GM23248 (cell line): ENCODE results near the gene PIP5K1B. TPM values are rescaled to one million over a fixed set of nuclear protein-coding genes. Genes with fewer than 3 reads are reported as not detected.
A peak's percentile ranks its signal among the peaks of the same experiment; 100 is the strongest.

ENCODE experiments used
- DNase-seq: peaks from one replicate; pipeline ENCODE4 v3.0.0-alpha.2; 2015
- H2AFZ ChIP-seq: fragments of 200-600 bp; sonication (generic); 2 replicates; pipeline ENCODE4 v1.6.1; 2016; ENCODE audit warnings: antibody characterized with exemption
- H3F3A ChIP-seq: fragments of 200-600 bp; sonication (generic); 2 replicates; pipeline ENCODE4 v1.6.1; 2016; ENCODE audit warnings: mild to moderate bottlenecking, antibody characterized with exemption, mixed run types; ENCODE audit not compliant: insufficient read depth
- H3K27ac ChIP-seq: fragments of 200-600 bp; sonication (generic); 2 replicates; pipeline ENCODE4 v1.5.1; 2016; ENCODE audit warnings: mild to moderate bottlenecking
- H3K27me3 ChIP-seq: fragments of 200-600 bp; sonication (generic); replicated peaks from 2 replicates; pipeline ENCODE4 v1.6.1; 2016; ENCODE audit warnings: mild to moderate bottlenecking; ENCODE audit not compliant: insufficient read depth
- H3K36me3 ChIP-seq: fragments of 200-600 bp; sonication (generic); 2 replicates; pipeline ENCODE4 v1.6.1; 2016; ENCODE audit warnings: low read depth, mild to moderate bottlenecking
- H3K4me1 ChIP-seq: fragments of 200-600 bp; sonication (generic); 2 replicates; pipeline ENCODE4 v1.6.1; 2016; ENCODE audit warnings: mild to moderate bottlenecking; ENCODE audit not compliant: insufficient read depth
- H3K4me2 ChIP-seq: fragments of 200-600 bp; sonication (generic); one replicate; pipeline ENCODE4 v1.6.1; 2016; ENCODE audit warnings: mild to moderate bottlenecking; ENCODE audit not compliant: unreplicated experiment
- H3K4me3 ChIP-seq: fragments of 200-600 bp; sonication (generic); 2 replicates; pipeline ENCODE4 v1.5.1; 2016; ENCODE audit warnings: mild to moderate bottlenecking
- H3K79me2 ChIP-seq: fragments of 200-600 bp; sonication (generic); 2 replicates; pipeline ENCODE4 v1.6.1; 2016; ENCODE audit warnings: mild to moderate bottlenecking; ENCODE audit not compliant: insufficient read depth
- H3K9ac ChIP-seq: fragments of 200-600 bp; sonication (generic); 2 replicates; pipeline ENCODE4 v1.6.1; 2016; ENCODE audit warnings: mild to moderate bottlenecking
- H3K9me2 ChIP-seq: fragments of 200-600 bp; sonication (generic); 2 replicates; pipeline ENCODE4 v1.6.1; 2016; ENCODE audit warnings: mixed run types, mild to moderate bottlenecking, moderate library complexity; ENCODE audit not compliant: insufficient read depth
- H3K9me3 ChIP-seq: fragments of 200-600 bp; sonication (generic); one replicate; pipeline ENCODE4 v1.6.1; 2017; ENCODE audit warnings: low read depth
- H4K20me1 ChIP-seq: fragments of 200-600 bp; sonication (generic); 2 replicates; pipeline ENCODE4 v1.6.0; 2016; ENCODE audit not compliant: insufficient read depth
- EZH2 ChIP-seq: fragments of 200-600 bp; sonication (generic); IDR thresholded peaks from 2 replicates; pipeline ENCODE4 v1.6.1; 2018; ENCODE audit warnings: antibody characterized with exemption, mild to moderate bottlenecking; ENCODE audit not compliant: insufficient read depth, poor library complexity, severe bottlenecking
- EZH2phosphoT487 ChIP-seq: fragments of 200-600 bp; sonication (generic); IDR thresholded peaks from 2 replicates; pipeline ENCODE4 v1.6.1; 2018; ENCODE audit warnings: antibody characterized with exemption, moderate library complexity, mild to moderate bottlenecking, low read depth; ENCODE audit not compliant: insufficient read depth
- WGBS, 2 experiments: methylation state at CpG; one replicate each; pipeline ENCODE4 v1.1.6; 2015 to 2017; ENCODE audit warnings: low lambda C conversion rate in 2 of 2, low coverage in 1 of 2; ENCODE audit errors: missing lambda C conversion rate in 2 of 2; 5-methylcytosine and 5-hydroxymethylcytosine counted together
- in situ Hi-C: fragments of 300-500 bp; cut with MboI; formaldehyde crosslinking; loops from 2 replicates; pipeline ENCODE4 v1.15.0; 2020
- polyA plus RNA-seq: library from polyadenylated mRNA; unstranded; fragments of >200 nt; fragmentation: Nextera tagmentation; extraction: Ambion mirVana; gene quantifications from 2 replicates; pipeline ENCODE4 v1.2.1, GENCODE V29; 2016
- total RNA-seq: library from RNA; depleted of rRNA; stranded (reverse); fragments of >200 nt; shearing (Covaris generic); gene quantifications from 2 replicates; pipeline ENCODE4 v1.2.3, GENCODE V29; 2014

The PIP5K1B gene
- total and polyA plus RNA-seq, 2 experiments from 2014 or later: not detected

GRCh38 chr9:68685770-68686169 is 19.3 kb upstream of the PIP5K1B start:
- H3K9ac ChIP-seq: no peak overlapping the region
- no peak overlapping the region for H3K27ac ChIP-seq
- no peak for TF ChIP-seq EZH2phosphoT487
- no peak for TF ChIP-seq EZH2
- no peak overlapping the region for H2AFZ ChIP-seq
- peak; percentile 10 for DNase-seq
- H3K4me2 ChIP-seq: no peak overlapping the region
- H3K36me3 ChIP-seq: no peaks in the 10 kb centered on the region
- H3K4me3 ChIP-seq: no peak overlapping the region
- no peaks in the 10 kb centered on the region for H3K9me2 ChIP-seq
- no peaks in the 10 kb centered on the region for H3K4me1 ChIP-seq
- H3K79me2 ChIP-seq: no peaks in the 10 kb centered on the region
- 17 to 18% methylated on average over 3 of the region's 3 CpGs for WGBS, 2 experiments
- no peaks in the 10 kb centered on the region for H4K20me1 ChIP-seq
- no peaks in the 10 kb centered on the region for H3F3A ChIP-seq
- H3K9me3 ChIP-seq: no peaks in the 10 kb centered on the region
- no peaks in the 10 kb centered on the region for H3K27me3 ChIP-seq
- in situ Hi-C loops: no loop called here

- H3K36me3 ChIP-seq: no peaks in the 10 kb centered on the region
- DNase-seq: no peak
Measured at GRCh38 chr9:68690088-68690487, 15.0 kb upstream of the PIP5K1B start.

GRCh38 chr9:68692519-68692918 is 12.5 kb upstream of the PIP5K1B start:
- H2AFZ ChIP-seq: no peak overlapping the region
- no peak overlapping the region for H3K27ac ChIP-seq
- no peak overlapping the region for H3K9ac ChIP-seq
- H3K4me1 ChIP-seq: no peaks in the 10 kb centered on the region
- no peaks in the 10 kb centered on the region for H3K36me3 ChIP-seq
- no peak for DNase-seq
- no peaks in the 10 kb centered on the region for H3K9me2 ChIP-seq
- WGBS, 2 experiments: 35 to 40% methylated on average over 8 of the region's 8 CpGs
- in situ Hi-C loops: no loop called here
- no peak for TF ChIP-seq EZH2
- TF ChIP-seq EZH2phosphoT487: no peak
- no peaks in the 10 kb centered on the region for H4K20me1 ChIP-seq
- H3F3A ChIP-seq: no peaks in the 10 kb centered on the region
- H3K79me2 ChIP-seq: no peaks in the 10 kb centered on the region
- H3K4me3 ChIP-seq: no peak overlapping the region
- H3K27me3 ChIP-seq: no peaks in the 10 kb centered on the region; the same call in 1 of the 2 replicates
- no peak overlapping the region for H3K4me2 ChIP-seq
- H3K9me3 ChIP-seq: no peaks in the 10 kb centered on the region

More at GRCh38 chr9:68690088-68690487, 15.0 kb upstream of the PIP5K1B start:
- 25 to 29% methylated on average over 6 of the region's 6 CpGs for WGBS, 2 experiments
- TF ChIP-seq EZH2 (no peak), EZH2phosphoT487 (no peak)
- Histone ChIP-seq H3K4me3 (no peak overlapping the region), H3K9me3 (no peaks in the 10 kb centered on the region), H4K20me1 (no peaks in the 10 kb centered on the region), H3K27ac (no peak overlapping the region), H2AFZ (no peak overlapping the region), H3K4me2 (no peak overlapping the region), H3K27me3 (no peaks in the 10 kb centered on the region), H3K79me2 (no peaks in the 10 kb centered on the region), H3K9ac (no peak overlapping the region), H3F3A (no peaks in the 10 kb centered on the region), H3K4me1 (no peaks in the 10 kb centered on the region), H3K9me2 (no peaks in the 10 kb centered on the region)
- in situ Hi-C loops: no loop called here

- in situ Hi-C loops: no loop called here
- no peak overlapping the region for H3K27ac ChIP-seq
- no peak overlapping the region for H3K4me3 ChIP-seq
- H3K4me2 ChIP-seq: no peak overlapping the region
- no peaks in the 10 kb centered on the region for H4K20me1 ChIP-seq
- no peak overlapping the region for H2AFZ ChIP-seq
- no peak overlapping the region for H3K9ac ChIP-seq
- no peak for TF ChIP-seq EZH2phosphoT487
- no peak for TF ChIP-seq EZH2
- 44 to 65% methylated on average over 4 of the region's 4 CpGs for WGBS, 2 experiments
- no peak for DNase-seq
- no peaks in the 10 kb centered on the region for H3K9me3 ChIP-seq
- no peaks in the 10 kb centered on the region for H3K36me3 ChIP-seq
- no peaks in the 10 kb centered on the region for H3F3A ChIP-seq
- no peaks in the 10 kb centered on the region for H3K4me1 ChIP-seq
- H3K9me2 ChIP-seq: no peaks in the 10 kb centered on the region
- H3K27me3 ChIP-seq: no peaks in the 10 kb centered on the region; the same call in 1 of the 2 replicates
- H3K79me2 ChIP-seq: no peaks in the 10 kb centered on the region
Measured at GRCh38 chr9:68694125-68694524, 10.9 kb upstream of the PIP5K1B start.

- H3K27me3 ChIP-seq: no peaks in the 10 kb centered on the region; the same call in none of the 2 replicates
- no peaks in the 10 kb centered on the region for H4K20me1 ChIP-seq
- no peak overlapping the region for H3K27ac ChIP-seq
- in situ Hi-C loops: no loop called here
- TF ChIP-seq EZH2 (no peak), EZH2phosphoT487 (no peak)
- no peaks in the 10 kb centered on the region for H3K9me3 ChIP-seq
- no peak overlapping the region for H2AFZ ChIP-seq
- no peak for DNase-seq
- H3K79me2 ChIP-seq: no peaks in the 10 kb centered on the region
- H3K9ac ChIP-seq: no peak overlapping the region
- H3K4me2 ChIP-seq: no peak overlapping the region
- H3K4me1 ChIP-seq: no peaks in the 10 kb centered on the region
- H3K36me3 ChIP-seq: no peaks in the 10 kb centered on the region
- H3K4me3 ChIP-seq: no peak overlapping the region
- no peaks in the 10 kb centered on the region for H3K9me2 ChIP-seq
- 6 to 8% methylated on average over 4 of the region's 4 CpGs for WGBS, 2 experiments
- H3F3A ChIP-seq: no peaks in the 10 kb centered on the region
Measured at GRCh38 chr9:68697851-68698250, 7.2 kb upstream of the PIP5K1B start.
